22Rv1 (cell line): ENCODE measurements around the gene ADRA1B.

Experiments
- ZFX ChIP-seq: fragments of 450-650 bp; IDR thresholded peaks from 2 replicates; pipeline ENCODE4 v1.6.1; 2017; ENCODE audit warnings: antibody characterized with exemption, borderline replicate concordance
- TF ChIP-seq, protein P1 (sequence below): fragments of 450-650 bp; IDR thresholded peaks from 2 replicates; pipeline ENCODE4 v1.5.1; 2017; ENCODE audit warnings: mild to moderate bottlenecking

DNA sequence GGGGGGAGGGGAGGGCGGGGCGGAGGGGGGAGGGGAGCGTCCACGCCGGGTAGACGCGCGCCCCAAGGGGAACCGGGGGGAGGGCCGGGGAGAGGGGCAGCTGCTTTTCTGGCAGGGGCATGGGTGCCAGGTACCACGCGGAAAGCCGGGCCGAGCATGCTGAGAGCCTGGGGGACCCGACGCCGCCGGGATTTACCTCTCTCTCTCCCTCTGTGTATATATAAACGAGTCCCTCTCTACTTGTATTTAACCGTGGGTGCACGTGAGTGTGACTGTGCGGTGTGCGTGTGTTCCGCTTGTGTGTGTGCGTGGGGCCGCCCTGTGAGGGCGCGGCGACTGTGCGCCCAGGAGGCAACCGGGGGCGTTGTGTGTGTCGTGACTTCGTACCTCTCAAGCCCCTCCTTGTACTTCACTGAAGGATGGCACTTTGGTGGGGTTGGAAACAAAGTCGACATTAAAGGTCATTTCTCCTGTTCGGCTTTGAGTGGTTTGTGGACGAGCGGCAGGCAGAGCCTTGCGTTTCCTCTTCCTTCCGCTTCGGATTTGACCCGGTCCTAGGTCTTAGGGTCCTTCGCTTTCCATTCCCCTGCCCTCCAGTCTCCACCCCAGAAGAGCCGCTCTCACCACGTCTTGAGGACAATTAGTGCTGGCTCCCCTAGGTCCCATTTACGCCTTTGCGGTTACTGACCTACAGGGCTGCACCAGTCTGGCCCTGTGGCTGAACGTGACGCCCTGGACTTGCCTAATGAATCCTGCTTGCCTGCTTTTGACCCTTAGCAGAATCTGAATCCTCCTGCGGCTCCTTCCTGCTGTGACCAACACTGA lies 56.5 kb downstream of the ADRA1B start:
- TF ChIP-seq, protein P1, sequence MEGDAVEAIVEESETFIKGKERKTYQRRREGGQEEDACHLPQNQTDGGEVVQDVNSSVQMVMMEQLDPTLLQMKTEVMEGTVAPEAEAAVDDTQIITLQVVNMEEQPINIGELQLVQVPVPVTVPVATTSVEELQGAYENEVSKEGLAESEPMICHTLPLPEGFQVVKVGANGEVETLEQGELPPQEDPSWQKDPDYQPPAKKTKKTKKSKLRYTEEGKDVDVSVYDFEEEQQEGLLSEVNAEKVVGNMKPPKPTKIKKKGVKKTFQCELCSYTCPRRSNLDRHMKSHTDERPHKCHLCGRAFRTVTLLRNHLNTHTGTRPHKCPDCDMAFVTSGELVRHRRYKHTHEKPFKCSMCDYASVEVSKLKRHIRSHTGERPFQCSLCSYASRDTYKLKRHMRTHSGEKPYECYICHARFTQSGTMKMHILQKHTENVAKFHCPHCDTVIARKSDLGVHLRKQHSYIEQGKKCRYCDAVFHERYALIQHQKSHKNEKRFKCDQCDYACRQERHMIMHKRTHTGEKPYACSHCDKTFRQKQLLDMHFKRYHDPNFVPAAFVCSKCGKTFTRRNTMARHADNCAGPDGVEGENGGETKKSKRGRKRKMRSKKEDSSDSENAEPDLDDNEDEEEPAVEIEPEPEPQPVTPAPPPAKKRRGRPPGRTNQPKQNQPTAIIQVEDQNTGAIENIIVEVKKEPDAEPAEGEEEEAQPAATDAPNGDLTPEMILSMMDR = no peak
- no peak for TF ChIP-seq ZFX
